ENCODE measurements around the gene PRKAG1.

PRKAG1 gene

GRCh38 chr12:49030714-49031572, 12.4 kb upstream of the PRKAG1 start:
- no peak for DNase-seq

DNA sequence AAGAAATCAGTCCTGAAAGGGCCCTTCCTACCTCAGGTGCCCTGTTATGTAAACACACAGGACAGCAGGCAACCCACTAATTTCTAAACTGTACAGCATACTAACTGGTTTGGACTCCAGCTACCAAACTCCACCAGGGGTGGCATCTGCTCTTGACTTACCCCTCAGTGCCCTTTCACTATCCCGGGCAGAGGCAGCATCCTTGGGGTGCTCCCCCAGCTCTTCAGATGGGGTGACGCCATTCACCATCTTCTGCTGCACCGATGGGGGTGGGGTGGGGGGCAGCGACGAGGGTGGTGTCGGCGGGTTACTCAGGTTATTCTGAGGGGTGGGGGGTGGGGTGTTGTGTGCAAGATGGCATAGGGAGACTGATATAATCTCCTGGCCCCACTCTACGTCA, 11.5 kb upstream of the PRKAG1 start:
- no peak for DNase-seq

GRCh38 chr12:49028666-49029275, 10.2 kb upstream of the PRKAG1 start:
- DNase-seq, result no peak

DNA sequence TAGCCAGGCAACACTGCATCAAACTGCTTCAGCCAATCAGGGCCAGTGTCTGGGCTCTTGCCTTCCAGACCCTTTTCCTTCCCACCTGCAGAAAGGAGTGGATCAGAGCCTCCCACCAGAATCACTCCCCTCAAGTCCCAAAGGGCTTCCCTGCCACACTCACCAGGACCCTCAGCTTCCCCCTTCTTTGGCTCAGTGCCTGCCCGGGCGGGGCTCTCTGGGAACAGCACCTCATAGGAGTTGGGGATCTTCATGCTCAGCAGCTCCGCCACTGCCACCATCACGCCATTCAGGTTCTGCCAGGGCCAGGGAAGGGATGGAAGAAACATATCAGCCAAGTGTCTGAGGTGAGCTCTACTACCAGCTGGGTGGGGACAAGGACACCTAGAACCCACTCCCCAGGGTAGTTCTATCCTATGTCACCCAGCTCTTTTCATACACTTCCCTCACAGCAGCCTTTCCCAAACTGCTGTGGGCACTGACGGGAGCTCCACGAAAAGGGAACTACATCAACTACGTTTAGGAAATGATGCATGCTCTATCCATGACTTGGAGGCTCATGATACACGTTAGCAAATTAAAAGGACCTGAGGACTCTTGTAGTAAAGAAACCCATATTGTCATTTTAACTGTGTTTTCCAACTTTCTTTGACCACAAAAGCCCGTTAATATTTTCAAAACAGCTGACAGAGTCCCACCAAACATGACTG, 9.4 kb upstream of the PRKAG1 start:
- DNase-seq, result peak; percentile 64 to 75 (median 74)

- DNase-seq, result no peak
Measured at GRCh38 chr12:49026678-49027480, 8.3 kb upstream of the PRKAG1 start.

DNA sequence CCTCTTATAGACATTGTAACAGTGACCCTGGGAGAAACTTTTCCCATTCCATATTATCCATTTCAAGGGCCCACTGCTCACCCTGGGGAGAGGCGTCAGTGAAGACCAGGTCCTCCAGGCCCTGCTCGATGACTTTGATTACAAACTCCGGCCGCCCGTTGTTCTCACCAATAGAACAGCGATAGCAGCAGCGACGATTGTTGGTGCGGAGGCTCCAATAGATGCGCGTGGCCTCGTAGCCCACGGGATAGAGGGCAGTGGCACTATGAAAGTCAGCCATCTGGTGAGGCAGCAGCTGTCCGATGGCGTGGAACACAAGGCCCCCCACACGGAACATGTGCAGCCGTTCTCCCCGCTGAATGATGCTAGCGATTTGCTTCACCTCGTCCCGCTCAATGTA, 7.5 kb upstream of the PRKAG1 start:
- DNase-seq, result no peak

DNA sequence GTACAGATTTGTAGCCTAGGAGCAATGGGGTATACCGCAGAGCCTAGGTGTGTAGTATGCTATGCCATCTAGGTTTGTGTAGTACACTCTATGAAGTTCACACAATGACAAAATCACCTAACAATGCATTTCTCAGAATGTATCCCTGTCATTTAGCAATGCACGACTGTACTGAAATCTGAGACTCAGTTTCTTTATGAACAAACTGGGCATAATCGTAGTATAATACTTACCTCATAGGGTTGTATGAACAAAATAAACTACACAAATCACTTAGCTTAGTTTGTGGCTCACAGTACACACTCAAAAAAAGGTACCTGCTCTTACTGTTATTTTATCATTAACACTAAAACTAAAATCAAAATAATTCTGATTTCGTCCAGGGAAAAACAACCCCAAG, 6.9 kb upstream of the PRKAG1 start:
- no peak for DNase-seq

GRCh38 chr12:49024543-49024942, 6.0 kb upstream of the PRKAG1 start:
- DNase-seq, result no peak

DNA sequence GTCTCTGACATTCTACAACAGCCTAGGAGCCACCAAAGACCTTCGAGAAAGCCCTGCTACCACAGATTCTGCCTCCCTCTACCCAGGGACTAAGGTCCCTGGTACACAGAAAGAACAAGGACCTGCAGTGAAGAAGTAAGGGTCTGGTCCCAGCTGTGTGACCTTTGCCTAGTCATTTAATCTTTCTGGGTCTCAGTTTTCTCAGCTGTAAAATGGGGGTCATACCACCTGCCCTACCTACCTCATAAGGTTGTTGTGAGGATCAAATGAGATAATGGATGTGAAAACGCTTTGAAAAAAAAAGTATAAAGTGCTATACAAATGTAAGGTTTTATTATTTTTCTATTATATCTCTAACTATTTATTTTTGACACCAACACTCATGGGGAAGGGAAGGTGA, 5.2 kb upstream of the PRKAG1 start:
- DNase-seq, result no peak

DNA sequence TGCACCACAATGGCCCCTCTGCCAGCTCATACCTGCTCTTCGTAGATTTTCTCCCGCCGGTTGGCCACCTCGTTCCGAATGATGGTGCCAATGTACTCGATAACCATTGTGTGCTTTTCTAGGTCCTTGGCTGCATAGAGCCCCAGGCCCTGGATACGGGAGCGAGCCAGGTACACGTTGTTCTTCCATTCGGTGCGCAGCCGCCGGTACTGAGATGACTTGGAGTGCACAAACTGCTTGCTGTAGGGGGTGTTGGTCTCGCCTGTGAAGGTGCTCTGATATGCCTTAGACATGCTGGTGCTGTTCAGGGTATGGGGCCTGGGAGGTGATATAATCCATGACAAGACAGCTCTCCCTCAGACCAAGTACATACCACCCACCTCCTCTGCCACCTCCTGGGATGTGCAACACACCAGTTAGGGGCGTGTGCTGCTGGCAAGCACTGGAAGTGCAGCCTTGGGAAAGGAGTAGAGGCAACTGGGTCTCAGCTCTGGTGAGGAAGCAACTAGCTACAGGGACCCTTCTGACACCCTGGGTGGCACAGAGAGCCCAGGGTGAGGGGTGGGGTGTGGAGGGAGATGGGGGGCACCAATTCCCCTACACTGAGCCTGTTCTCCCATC, 4.1 kb upstream of the PRKAG1 start:
- no peak for DNase-seq

- DNase-seq, result no peak
Measured at GRCh38 chr12:49021292-49021915, 2.8 kb upstream of the PRKAG1 start.

- DNase-seq, result no peak
Measured at GRCh38 chr12:49020441-49020840, 1.9 kb upstream of the PRKAG1 start.

DNA sequence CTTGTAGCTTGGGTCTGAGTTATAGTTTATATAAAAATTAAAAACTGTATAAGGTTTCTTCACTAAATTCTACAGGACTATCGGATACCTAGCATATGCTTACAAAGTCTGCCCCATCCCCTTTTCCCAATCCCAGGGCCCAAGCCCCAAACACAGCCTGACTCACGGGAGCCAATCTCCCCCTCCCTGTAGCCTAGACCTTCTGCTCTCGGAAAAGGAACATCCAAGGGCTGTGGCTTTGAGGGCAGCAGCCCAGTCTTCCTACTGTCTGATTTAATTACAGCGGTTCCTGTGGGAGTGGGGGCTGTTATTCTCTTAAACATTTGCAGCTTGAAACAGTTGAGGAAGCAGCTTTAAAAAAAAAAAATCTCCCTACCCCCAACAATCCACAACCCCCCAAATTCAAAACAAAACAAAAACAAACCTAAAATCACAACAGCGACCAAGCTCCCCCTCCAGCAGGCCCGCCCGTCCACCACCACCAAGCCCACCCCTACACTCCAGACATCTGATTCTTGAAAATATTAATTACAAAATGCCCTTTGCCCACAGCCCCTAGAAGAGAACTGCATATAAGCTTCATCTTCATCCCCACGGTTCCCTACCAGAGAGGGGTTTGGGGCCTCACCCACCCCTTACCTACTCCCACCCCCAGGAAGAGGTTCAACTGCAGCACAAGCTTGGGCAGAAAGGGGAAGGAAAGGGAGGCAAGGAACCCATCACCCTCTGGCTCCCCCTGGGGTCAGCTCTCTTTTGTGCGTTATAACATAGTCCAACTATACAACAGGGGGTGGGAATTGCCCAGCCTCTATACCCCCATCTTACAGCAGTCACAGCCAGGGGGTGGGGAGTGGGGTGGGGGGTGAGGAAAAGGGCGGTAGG, 1.1 kb upstream of the PRKAG1 start:
- peak; percentile 65 to 81 (median 68) for DNase-seq

- no peak for DNase-seq
Measured at GRCh38 chr12:49019120-49019430, 499 bp upstream of the PRKAG1 start.

DNA sequence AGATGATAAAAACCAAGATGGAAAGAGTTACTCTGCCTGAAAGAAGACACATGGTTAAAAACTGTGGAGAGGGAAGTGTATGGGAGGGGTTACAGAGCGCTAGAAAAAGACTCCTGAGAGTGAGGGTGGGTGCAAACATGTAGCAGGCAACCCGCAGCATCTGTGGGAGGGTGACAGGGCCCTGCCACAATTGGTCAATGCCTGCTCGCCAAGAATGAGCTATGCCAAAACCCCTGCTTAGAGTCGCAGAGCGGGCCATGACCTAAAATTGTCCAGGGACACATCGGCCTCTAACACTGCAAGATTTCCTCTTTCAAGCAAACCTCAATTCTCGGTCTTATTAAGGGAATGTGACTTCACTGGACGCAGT, 700 bp downstream of the PRKAG1 start:
- peak; percentile 66 to 71 (median 70) for DNase-seq

- no peak for DNase-seq
Measured at GRCh38 chr12:49015196-49015595, 3.4 kb downstream of the PRKAG1 start.

- peak; percentile 26 to 54 (median 28) for DNase-seq
Measured at GRCh38 chr12:49014547-49014946, 4.0 kb downstream of the PRKAG1 start.

DNA sequence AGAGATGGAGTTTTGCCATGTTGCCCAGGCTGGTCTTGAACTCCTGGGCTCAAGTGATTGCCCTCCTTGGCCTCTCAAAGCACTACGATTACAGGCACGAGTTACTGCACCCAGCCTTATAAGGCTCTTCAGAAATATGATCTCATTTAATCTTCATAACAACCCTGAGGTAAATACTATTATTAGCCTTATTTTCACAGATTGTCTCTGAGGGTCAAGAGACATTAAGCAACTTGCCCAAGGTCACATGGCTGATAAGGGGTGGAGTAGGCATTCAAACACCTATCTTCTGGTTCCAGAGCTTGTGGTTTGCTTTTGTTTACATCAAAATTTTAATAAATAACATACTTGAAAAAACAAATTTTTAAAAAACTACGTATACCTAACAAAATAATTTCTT, 5.1 kb downstream of the PRKAG1 start:
- no peak for DNase-seq

DNA sequence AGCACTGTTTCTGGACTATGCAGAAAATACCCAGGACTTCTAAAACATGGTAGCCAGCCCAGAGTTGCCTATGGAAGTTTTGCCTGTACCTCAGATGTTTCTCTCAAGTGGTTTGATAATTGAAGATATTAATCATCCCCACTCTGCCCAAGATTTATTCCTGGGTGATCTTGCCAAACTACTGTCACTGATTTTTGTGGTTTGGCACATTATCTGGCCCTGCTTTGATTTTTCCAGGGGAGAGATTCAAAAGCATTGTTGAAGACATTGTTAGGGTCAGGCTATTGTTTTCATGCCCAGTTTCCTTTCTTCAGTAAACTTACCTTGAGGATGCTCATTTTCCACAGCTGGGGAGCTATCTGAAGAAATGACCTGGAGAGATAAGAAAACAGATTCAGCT, 5.8 kb downstream of the PRKAG1 start:
- no peak for DNase-seq

- no peak for DNase-seq
Measured at GRCh38 chr12:49010092-49010668, 8.4 kb downstream of the PRKAG1 start.

DNA sequence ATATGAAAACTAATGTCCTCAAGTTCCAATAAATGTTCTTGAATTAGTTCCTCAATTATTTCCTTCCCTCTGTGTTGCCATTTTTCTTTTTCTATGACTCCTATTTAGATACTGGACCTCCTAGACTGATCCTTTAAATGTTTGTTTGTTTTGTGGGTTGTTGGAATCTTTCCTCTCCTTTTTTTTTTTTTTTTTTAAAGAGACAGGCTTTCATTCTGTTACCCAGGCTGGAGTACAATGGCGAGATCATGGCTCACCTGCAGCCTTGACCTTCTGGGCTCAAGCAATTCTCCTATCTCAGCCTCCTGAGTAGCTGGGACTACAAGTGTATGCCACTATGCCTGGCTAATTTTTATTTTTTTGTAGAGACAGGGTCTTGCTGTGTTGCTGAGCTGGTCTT, 9.6 kb downstream of the PRKAG1 start:
- no peak for DNase-seq

Data from suppressor macrophage treated with lipopolysaccharide for 1 hour (primary cell).